Activated naive CD8-positive, alpha-beta T cell (primary cell): ENCODE data around the gene CACNA2D4.

Experiments
- H3K27ac Mint-ChIP-seq: one replicate; pipeline ENCODE4 v1.8.0; 2021; ENCODE audit warnings: mixed read lengths
- H3K27me3 Mint-ChIP-seq: one replicate; pipeline ENCODE4 v1.8.0; 2021; ENCODE audit warnings: mixed read lengths
- H3K36me3 Mint-ChIP-seq: one replicate; pipeline ENCODE4 v1.8.0; 2021; ENCODE audit warnings: mixed read lengths
- H3K4me1 Mint-ChIP-seq: one replicate; pipeline ENCODE4 v1.8.0; 2021; ENCODE audit warnings: low read depth, mixed read lengths
- H3K4me3 Mint-ChIP-seq: one replicate; pipeline ENCODE4 v1.8.0; 2021; ENCODE audit warnings: mild to moderate bottlenecking, mixed read lengths
- H3K9me3 Mint-ChIP-seq: one replicate; pipeline ENCODE4 v1.8.0; 2021; ENCODE audit warnings: low read depth, mixed read lengths

Gene CACNA2D4

DNA sequence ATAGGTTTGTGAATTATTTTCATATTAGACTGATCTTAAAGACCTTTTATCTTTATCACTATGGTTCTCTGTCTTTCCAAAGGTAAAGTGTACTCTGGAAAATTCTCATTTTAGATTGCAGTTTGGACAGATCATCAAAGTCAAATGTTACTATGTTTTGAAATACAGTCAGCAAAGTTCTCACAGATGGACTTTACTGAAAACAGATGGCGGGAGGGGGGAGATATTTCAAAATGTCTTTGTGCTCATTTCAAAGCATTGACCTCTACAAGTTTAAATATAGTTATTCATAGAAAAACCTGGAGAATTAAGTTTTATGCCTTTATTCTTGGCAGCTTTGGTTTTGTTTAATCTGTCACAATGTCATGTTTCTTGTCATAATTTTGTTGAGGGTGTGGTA, 149.8 kb downstream of the CACNA2D4 start:
- H3K9me3 Mint-ChIP-seq, result no peaks in the 10 kb centered on the region
- H3K4me3 Mint-ChIP-seq, result no peak overlapping the region
- no peaks in the 10 kb centered on the region for H3K36me3 Mint-ChIP-seq
- H3K27me3 Mint-ChIP-seq, result no peaks in the 10 kb centered on the region
- H3K4me1 Mint-ChIP-seq, result peaks cover 21% of the 10 kb centered on the region
- no peak overlapping the region for H3K27ac Mint-ChIP-seq

DNA sequence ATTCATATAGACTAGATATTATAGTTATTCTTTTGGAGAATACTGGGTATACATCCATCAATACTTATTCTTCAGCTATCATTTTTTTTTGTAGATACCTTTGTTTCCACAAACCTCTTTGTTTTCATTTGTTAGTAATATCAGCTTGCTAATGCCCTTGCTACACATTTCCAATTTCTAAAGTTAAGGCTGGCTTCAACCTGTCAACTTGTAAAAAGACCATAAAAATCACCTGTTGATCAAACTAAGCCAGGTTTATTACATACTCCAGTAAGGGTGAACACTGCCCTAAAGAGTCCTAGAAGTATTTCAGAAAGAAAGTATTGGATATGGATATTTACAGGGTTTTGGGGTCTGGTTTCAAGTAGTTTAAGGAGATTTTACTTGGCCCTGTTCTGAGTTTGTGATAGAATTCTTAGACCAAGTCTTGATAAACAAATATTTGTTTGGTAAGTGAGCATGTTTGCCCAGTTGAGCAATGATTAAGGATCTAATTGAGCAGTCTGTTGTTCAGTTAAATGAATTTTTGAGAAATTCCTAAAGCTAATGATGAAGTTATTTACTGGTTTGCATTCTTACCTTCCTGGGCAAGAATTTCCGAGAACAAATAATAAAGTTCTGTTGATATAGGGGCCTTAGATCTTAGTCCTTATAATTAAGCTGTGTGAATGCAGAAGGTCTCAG, 150.9 kb downstream of the CACNA2D4 start:
- Mint-ChIP-seq H3K27ac (no peak overlapping the region), H3K27me3 (no peaks in the 10 kb centered on the region), H3K9me3 (no peaks in the 10 kb centered on the region), H3K36me3 (peaks cover 3% of the 10 kb centered on the region), H3K4me1 (peaks cover 21% of the 10 kb centered on the region), H3K4me3 (no peak overlapping the region)

DNA sequence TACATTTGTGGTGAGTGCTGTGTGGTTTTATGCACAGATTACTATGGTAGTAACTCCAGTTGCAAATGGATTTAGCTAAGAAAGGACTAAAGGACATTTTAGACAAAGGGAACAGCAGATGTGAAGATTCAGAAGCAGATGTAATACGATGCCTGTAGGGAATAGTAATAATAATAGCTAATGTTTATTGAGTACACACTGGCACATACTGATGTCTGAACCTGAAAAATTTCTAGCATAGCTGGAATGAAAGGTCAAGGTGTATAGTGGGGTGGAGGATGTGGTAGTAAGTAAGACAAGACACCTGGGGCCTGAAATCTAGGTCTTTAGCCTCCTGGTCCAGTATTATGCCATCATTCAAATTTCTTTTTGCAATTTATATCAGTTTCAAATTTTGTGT, 152.3 kb downstream of the CACNA2D4 start:
- no peak overlapping the region for H3K27ac Mint-ChIP-seq

DNA sequence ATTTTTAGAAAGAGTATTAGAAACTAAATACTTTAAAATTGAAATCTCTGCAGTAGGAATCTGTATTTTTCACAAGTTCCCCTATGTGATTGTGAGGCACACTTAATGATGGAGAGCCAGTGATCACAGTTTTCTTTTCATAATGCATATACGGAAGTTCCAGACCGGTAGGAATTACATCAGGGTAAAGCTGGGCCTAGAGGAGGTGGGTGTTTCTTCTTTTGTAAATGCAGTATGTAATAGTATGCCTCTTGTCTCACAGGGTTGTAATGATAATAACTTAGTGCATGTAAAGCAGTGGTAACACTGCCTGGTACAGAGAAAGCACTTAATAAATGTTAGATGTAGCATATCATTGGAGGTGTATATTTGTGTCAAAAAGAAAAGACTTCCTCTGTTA, 155.3 kb downstream of the CACNA2D4 start:
- Mint-ChIP-seq H3K36me3 (peaks cover 15% of the 10 kb centered on the region), H3K4me3 (no peak overlapping the region), H3K27me3 (no peaks in the 10 kb centered on the region), H3K4me1 (peaks cover 24% of the 10 kb centered on the region), H3K27ac (no peak overlapping the region), H3K9me3 (no peaks in the 10 kb centered on the region)

More for the DNA sequence above, 152.3 kb downstream of the CACNA2D4 start:
- H3K27me3 Mint-ChIP-seq, result no peaks in the 10 kb centered on the region
- H3K9me3 Mint-ChIP-seq, result no peaks in the 10 kb centered on the region
- peaks cover 3% of the 10 kb centered on the region for H3K36me3 Mint-ChIP-seq
- peaks cover 21% of the 10 kb centered on the region for H3K4me1 Mint-ChIP-seq
- no peak overlapping the region for H3K4me3 Mint-ChIP-seq

DNA sequence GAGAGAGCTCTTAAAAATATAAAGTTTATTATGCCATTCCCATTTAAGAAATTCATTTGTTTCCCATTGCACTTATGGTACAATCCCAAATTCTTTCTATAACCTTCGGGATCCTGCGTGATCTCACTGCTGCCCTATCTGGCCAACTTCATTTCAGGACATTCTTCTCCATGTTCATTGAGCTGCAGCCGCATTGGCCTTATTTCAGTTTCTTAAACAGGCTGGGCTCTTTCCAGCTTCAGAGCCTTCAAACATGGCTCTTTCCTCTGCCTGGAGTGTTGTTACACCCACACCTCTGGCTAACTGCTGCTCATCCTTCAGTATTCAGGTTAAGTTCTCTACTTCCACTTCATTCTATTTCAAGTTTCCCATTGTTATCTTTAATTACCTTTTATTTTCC, 156.6 kb downstream of the CACNA2D4 start:
- no peak overlapping the region for H3K27ac Mint-ChIP-seq
- peaks cover 18% of the 10 kb centered on the region for H3K36me3 Mint-ChIP-seq
- no peak overlapping the region for H3K4me3 Mint-ChIP-seq
- H3K9me3 Mint-ChIP-seq, result no peaks in the 10 kb centered on the region
- H3K4me1 Mint-ChIP-seq, result peaks cover 21% of the 10 kb centered on the region
- H3K27me3 Mint-ChIP-seq, result no peaks in the 10 kb centered on the region

DNA sequence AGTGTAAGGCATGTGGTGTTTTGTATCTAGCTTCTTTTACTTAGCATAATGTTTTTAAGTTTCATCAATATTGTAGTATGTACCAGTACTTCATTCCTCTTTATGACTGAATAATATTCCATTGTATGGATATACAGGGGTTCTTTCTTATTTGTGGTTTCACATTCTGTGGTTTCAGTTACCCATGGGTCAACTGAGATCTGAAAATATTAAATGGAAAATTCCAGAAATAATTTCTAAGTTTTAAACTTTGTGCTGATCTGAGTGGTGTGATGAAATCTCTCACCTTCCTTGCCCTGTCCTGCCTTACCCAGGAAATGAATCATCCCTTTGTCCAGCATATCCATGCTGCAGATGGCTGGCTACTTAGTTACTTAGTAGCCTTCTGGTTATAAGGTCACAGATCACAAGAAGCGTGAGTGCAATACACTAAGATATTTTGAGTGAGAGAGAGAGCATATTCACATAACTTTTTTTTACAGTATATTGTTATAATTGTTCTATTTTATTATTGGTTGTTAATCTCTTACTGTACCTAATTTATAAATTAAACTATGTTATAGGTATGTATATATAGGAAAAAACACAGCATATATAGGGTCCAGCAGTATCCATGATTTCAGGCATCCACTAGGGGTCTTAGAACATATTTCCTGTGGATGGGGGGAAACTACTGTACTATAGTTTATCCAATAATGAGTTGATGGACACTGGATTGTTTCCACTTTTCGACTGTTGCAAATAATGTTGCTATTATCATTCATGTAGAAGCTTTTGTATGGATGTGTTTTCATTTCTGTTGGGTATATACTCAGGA, 157.7 kb downstream of the CACNA2D4 start:
- H3K27ac Mint-ChIP-seq, result no peak overlapping the region
- no peaks in the 10 kb centered on the region for H3K9me3 Mint-ChIP-seq
- H3K36me3 Mint-ChIP-seq, result peaks cover 21% of the 10 kb centered on the region
- no peak overlapping the region for H3K4me3 Mint-ChIP-seq
- H3K4me1 Mint-ChIP-seq, result peaks cover 18% of the 10 kb centered on the region
- H3K27me3 Mint-ChIP-seq, result no peaks in the 10 kb centered on the region

DNA sequence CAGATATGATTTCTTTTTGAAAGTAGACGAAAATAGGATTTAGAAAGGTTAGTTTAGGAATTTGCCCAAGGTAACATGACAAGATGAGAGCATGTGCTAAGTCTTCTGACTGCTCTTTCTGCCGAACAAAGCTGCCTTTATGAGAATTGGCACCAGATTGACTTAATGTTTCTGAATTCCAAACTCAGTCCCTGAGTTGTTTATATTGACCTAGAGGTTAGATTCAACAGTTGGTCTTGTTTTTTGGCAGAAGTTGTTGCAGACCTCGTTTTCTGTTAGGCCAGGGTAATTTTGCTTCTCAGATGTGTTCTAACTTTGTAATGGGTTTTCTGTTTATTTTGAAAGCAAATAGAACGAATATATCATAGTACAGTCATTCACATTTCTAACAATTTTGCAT, 159.6 kb downstream of the CACNA2D4 start:
- H3K4me3 Mint-ChIP-seq, result no peak overlapping the region
- H3K36me3 Mint-ChIP-seq, result peaks cover 25% of the 10 kb centered on the region
- peaks cover 10% of the 10 kb centered on the region for H3K4me1 Mint-ChIP-seq
- H3K27ac Mint-ChIP-seq, result no peak overlapping the region
- no peaks in the 10 kb centered on the region for H3K9me3 Mint-ChIP-seq
- no peaks in the 10 kb centered on the region for H3K27me3 Mint-ChIP-seq

DNA sequence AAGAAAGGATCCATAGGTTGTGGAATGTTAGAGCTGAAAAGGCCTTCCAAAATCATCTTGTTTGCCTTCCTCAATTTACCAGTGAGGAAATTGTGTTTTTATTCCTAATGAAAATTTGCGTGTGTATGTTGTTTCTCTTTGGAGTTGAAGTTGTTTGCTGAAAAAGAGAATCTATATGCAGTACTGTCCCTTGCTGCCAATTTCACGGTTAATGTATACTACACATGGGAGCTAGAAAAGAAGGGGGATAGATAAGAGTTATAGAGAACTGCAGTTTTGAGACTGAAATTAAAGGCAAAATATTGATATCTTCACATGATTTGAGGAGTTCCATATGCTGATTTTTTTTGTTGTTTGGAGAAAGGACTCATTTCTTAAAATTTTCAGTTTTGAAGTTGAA, 160.1 kb downstream of the CACNA2D4 start:
- Mint-ChIP-seq H3K36me3 (peaks cover 25% of the 10 kb centered on the region), H3K27ac (peak overlapping the region; percentile 16), H3K4me1 (peaks cover 10% of the 10 kb centered on the region), H3K27me3 (no peaks in the 10 kb centered on the region), H3K9me3 (no peaks in the 10 kb centered on the region), H3K4me3 (no peak overlapping the region)

DNA sequence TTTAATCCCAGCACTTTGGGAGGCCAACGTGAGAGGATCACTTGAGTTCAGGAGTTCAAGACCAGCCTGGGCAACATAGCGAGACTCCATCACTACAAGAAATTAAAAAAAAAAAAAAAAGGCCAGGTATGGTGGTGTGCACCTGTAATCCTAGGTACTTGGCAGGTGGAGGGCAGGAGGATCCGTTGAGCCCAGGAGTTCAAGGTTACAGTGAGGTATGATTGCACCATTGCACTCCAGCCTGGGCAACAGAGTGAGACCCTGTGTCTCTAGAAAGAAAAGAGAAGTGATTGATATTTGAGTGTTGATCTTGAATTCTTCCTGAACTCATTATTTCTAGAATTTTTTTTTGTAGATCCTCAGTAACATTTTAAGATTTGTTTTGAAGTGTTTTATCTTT, 168.2 kb downstream of the CACNA2D4 start:
- Mint-ChIP-seq H3K27ac (no peak overlapping the region), H3K4me1 (peaks cover 18% of the 10 kb centered on the region), H3K4me3 (no peak overlapping the region)

DNA sequence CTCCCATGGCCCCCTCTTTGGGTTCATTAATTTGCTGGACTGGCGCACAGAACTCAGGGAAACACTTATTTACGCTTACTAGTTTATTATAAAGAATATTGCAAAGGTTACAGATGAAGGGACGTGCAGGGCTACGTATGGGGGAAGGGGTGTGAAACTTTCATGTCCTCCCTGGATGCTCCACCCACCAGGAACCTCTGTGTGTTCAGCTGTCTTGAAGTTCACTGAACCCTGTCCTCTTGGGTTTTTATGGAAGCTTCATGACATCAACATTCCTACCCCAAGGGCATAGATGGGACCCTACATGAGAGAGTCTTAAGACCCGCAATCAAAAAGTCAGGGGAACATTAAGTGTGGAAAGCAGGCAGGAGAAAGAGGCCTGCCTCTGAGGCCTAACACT, 169.4 kb downstream of the CACNA2D4 start:
- no peak overlapping the region for H3K4me3 Mint-ChIP-seq
- peaks cover 9% of the 10 kb centered on the region for H3K9me3 Mint-ChIP-seq
- H3K36me3 Mint-ChIP-seq, result peaks cover 23% of the 10 kb centered on the region
- peaks cover 18% of the 10 kb centered on the region for H3K4me1 Mint-ChIP-seq
- no peak overlapping the region for H3K27ac Mint-ChIP-seq
- no peaks in the 10 kb centered on the region for H3K27me3 Mint-ChIP-seq

More for the DNA sequence above, 168.2 kb downstream of the CACNA2D4 start:
- H3K27me3 Mint-ChIP-seq, result no peaks in the 10 kb centered on the region
- H3K36me3 Mint-ChIP-seq, result peaks cover 23% of the 10 kb centered on the region
- H3K9me3 Mint-ChIP-seq, result peaks cover 9% of the 10 kb centered on the region

DNA sequence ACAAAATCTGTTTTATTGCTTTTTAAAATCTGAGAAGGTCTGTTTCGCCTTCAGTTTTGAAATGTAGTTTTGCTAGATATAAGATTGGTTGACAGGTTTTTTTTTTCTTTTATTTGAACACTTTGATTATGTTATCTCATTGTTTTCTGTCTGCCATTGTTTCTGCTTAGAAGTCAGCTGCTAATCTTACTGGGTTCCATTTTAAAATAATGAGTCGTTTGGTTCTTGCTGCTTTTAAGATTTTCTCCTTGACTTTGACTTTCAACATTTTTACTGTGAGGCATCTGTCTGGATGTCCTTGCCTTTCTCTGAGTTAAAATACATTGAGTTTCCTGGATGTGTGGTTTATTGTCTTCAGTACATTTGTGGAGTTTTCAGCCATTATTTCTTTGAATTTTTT, 170.8 kb downstream of the CACNA2D4 start:
- Mint-ChIP-seq H3K9me3 (peaks cover 9% of the 10 kb centered on the region), H3K27me3 (no peaks in the 10 kb centered on the region), H3K4me1 (peaks cover 15% of the 10 kb centered on the region), H3K4me3 (no peak overlapping the region), H3K36me3 (peaks cover 25% of the 10 kb centered on the region), H3K27ac (no peak overlapping the region)

DNA sequence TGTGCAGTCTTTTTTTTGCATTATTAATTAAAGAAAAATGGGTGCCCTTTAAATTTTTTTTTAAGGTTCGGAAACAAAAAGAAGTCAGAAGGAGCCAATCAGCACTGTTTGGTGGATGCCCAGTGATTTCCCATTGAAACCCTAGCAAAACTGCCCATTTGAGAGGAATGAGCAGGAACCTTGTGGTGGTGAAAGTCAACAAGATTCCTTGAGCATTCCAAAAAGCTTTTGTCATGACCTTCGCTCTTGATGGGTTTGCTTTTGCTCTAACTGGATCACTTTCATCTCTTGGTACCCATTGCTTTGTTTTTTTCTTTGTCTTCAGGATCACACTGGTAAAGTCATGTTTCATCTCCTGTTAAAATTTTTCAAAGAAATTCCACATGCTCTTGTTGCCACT, 173.5 kb downstream of the CACNA2D4 start:
- Mint-ChIP-seq H3K36me3 (peaks cover 24% of the 10 kb centered on the region), H3K4me3 (no peak overlapping the region), H3K27ac (no peak overlapping the region), H3K27me3 (no peaks in the 10 kb centered on the region), H3K9me3 (peaks cover 9% of the 10 kb centered on the region), H3K4me1 (peaks cover 32% of the 10 kb centered on the region)
